HG03280 (cell line): Measurements from ENCODE around the gene ACO2.
"Not testable (repeated sequence)": the region's sequence is repeated elsewhere in the genome, so short reads cannot be mapped to it uniquely, and the experiment has no call there.

Experiments used
- ATAC-seq: cut with Tn5 transposase; IDR thresholded peaks from one replicate; pipeline ENCODE4 v1.9.1; 2021; ENCODE audit warnings: mild to moderate bottlenecking, moderate library complexity; ENCODE audit not compliant: unreplicated experiment

Gene ACO2

DNA sequence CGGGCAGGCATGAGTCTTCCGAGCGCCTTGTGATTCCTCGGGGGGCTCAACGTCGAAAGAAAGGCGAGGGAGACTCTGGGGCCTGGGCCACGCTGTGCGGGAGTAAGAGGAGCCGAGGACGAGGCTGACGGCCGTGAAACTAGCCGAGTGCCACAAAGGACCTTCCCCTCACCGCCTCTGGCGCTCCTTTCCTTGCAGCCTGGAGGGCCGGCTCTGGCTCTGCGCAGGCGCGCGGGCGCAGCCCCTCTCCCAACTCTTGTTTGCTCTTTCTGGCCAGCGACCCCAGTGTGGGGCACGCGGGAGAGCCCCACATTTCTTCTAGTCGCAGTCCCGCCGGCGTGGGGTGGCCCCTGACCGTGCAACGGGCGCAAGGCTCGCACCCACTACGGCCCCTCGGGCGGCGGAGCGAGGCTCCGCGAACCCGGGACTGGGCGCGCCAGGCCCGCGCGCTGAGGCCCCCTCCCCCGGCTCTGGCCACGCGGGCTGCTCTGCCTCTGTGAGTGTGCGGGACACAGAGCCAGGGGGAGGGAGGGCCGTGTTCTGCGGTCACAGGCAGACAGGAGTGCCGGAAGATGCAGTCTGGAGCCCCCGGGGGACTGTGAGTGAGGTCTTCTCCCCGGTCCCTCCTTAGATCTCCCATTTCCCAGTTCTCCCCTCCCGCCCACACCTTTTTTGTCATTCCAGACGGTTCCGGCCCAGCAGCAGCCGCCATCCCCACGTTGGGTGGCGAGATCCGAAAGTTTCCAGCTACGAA, 21.3 kb upstream of the ACO2 start:
- ATAC-seq: no peak

DNA sequence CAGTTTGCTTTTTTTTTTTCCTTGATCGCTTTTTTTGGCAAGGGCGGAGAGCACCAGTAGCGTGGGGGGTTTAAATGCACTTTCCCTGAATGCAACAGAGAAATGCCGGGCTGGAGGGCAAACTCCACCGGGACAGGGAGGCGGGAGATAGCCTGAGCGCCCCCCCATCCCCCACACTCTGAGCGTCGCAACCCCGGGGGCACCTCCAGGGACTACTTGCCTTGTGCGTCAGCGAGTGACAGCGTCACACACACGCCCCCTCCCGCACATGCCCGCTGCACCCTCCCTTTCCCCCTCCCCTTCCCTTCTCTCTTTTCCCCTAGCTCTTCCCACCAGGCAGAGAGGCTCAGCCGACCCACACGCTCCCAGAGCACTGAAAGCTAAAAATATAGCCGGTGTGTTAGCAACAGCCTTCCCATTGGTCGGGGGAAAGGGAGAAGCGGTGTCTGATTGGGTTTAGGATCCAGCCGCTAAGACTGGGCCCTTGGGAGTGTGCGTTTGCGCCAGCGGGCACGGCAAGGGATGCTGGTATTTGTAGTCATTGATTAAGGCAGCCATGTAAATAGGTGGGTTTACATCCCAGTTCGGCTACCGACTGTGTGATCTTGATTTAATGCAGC, 20.6 kb upstream of the ACO2 start:
- peak; percentile 49 for ATAC-seq

DNA sequence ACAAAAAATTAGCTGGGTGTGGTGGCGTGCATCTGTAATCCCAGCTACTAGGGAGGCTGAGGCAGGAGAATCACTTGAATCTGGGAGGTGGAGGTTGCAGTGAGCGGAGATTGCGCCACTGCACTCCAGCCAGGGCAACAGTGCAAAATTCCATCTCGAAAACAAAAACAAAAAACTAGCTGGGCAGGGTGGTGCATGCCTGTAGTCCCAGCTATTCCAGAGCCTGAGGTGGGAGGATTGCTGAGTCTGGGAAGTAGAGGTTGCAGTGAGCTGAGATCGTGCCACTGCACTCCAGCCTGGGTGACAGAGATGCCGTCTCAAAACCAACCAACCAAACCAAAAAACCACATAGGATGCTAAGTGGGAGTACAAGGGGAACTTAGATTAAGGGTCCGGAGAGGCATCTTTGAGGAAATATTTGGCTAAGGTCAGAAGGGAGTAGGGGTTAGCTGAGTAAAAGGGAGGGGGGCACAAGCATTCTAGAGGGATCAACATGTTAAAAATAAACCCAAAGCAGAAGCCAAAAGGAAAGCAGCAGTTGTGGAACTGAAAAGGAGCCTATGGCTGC, 10.7 kb upstream of the ACO2 start:
- no peak for ATAC-seq

DNA sequence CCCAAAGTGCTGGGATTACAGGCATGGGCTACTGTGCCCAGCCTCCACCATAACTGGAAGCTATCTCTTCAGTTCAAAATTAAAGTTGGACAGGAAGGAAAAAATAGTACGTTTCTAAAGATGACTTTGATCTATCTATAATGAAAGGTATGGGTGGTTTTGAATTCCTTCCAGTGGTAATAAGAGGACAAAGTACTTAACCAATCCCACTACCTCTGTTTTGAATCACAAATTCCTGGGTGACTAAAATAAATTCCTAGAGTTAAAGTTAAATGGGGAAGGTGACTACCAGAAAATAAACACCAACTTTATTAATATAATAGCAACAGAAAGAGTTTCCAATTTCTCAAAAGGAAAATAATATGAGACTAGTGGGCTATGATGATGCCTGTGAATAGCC, 9.5 kb upstream of the ACO2 start:
- ATAC-seq: no peak

DNA sequence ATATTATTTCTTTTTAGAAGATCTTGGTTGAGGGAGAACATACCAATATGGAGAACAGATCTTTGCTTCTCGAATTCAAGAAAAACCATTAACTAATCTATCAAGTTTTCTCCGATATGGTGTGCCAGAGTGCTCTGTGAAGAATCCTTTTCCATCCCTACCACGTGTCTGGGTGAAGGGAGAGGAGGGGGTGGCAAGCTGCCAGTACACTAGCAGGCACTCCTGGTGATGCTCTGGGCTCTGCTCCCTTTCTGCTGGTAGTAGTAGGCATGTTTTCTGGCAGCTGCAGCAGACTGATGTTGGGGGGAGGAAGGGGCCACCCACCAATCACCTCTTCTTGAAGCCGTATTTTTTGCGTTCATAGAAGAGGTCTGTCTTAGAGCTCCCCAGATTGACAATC, 8.8 kb upstream of the ACO2 start:
- not testable (repeated sequence) for ATAC-seq

DNA sequence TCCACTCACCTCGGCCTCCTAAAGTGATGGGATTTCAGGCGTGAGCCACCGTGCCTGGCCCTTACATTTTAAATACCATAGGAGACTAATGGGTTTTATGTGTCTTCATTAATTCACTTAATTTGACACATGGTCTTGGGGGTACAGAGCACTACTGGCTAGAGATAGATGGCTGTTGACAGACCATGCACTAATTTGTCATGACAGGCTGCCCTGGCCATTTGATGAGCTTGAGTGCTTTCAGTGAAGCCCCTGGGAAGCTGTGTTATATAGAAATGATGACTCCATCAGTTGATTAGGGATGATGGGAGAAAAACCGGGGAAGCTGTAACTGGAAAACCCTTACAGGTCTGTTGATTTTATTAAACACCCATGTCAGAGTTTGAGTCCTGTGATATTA, 7.0 kb upstream of the ACO2 start:
- no peak for ATAC-seq

DNA sequence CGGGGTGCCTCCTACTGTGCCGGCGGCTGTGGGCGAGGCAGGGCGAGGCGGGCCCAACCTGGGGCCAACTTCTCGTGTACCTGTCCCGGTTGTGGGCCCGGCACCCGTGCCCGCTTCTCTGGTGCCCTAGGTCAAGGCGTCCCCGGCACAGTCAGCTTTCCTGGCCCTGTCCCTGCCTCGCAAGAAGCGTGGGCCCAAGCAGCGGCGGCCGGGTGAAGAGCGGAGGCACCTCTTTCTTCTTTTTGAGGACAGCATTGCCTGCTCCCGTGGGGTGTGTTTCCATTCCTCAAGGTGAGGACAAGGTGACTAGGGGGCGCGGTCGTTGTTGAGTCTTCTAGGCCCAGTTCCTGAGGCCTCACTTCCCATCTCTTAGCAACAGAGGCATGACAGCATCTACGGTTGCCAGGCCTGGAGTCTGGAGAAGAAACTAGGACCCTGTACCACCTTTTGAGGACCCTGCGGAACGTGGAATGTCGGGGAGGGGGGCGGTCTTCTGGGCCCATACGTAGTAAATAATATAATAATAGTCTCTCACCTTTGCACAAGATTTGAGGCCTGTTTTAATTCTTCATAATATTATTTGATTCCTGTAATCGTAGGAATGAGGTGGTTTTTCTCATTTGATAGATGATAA, 418 bp downstream of the ACO2 start:
- ATAC-seq: peak; percentile 4

DNA sequence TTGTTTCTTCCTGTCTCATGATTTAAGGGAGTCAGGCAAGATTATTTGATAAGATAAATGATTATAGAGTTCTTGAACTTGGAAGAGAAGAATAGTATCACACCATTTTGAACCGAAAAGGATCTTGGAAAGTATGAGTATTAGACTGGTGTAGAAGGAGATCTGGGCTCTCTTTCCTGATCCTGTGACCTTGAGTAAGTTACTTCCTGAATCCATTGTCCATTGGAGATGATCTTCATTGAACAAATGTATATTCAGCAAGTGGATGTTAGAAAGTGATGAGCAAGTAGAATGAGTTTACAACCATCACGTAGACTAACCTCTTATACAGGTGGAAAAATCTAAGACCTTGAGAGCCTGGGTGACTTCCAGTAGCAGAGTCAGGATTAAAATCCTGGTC, 2.0 kb downstream of the ACO2 start:
- ATAC-seq: no peak

DNA sequence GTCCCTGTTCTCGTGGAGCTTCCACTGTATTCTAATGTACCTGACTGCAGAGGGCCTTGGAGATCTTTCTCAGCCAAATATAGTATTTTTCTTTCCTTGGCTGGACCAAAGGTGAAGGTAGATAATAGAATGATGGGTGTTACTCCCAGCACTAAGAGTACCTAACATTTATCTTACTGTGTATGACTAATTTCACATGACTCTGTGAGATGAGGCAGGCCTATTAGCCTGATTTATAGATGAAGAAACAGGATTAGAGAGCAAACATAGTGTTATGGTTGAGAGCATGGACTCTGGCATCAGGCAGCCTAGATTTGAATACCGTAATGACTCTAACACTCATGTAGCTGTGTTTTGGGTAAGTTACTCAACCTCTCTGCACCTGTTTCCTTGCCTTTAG, 2.7 kb downstream of the ACO2 start:
- no peak for ATAC-seq

DNA sequence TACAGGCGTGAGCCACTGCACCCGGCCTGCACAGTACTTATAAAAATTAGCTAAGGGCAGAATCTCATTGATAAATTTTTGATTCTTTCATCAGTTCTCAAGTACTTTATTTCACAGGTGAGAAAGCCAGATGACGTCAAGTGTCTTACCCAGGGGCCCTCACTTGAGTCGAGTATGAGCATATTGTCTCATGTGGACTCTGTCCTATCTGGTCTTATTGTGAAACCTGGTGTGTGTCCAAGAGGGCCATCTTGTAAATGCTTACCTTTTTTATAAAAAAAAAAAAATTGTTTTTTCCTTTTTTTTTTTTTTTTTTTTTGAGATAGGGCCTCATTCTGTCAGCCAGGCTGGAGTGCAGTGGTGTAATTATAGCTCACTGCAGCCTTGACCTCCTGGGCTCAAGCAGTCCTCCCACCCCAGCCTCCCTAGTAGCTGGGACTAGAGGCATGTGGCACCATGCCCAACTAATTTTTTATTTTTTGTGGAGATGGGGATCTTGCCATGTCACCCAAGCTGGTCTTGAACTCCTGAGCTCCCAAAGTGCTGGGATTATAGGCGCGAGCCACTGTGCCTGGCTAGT, 6.0 kb downstream of the ACO2 start:
- no peak for ATAC-seq

DNA sequence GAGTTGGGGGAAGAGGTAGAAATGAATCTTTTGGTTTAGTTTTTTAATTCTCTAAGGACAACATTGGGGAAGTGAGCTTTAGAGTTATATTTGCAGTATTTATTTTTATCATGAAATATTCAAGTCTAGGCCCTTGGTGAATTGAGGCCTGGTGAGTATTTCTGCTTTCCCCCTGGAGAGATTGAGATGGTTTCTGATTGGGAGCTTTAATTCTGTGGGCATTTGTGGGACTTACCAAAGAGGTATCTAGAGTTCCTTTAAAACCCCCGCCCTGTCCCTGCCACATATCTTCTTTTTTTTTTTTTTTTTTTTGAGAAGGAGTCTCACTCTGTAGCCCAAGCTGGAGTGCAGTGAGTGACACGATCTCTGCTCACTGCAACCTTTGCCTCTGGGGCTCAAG, 9.6 kb downstream of the ACO2 start:
- no peak for ATAC-seq

DNA sequence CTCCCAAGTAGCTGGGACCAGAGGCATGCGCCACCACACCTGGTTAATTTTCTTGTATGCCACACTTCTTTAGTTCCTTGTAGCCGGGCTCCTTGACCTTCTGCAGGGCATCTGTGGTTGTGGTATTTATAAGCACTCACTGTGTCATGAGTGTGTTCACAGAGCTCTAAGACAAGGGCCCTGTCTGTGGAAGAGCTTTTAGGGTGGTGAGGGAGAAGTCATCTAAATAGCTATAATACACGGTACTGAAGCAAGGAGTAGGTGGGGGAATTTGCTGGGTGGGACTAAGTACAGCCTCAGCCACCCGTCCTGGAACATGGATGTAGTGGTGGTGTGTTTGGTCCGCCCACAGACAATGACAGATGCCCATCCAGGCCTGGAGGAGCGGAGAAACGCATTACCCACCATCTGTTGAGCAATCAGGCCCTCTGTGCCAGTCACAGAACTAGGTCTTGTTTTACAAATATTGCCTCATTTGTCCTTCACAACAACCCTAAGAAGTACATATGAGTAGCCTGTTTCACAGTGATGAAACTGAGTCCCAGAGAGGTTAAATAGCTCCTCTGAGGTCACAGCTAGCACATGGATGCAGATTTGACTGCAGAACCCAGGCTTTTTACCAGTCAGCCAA, 10.1 kb downstream of the ACO2 start:
- no peak for ATAC-seq

DNA sequence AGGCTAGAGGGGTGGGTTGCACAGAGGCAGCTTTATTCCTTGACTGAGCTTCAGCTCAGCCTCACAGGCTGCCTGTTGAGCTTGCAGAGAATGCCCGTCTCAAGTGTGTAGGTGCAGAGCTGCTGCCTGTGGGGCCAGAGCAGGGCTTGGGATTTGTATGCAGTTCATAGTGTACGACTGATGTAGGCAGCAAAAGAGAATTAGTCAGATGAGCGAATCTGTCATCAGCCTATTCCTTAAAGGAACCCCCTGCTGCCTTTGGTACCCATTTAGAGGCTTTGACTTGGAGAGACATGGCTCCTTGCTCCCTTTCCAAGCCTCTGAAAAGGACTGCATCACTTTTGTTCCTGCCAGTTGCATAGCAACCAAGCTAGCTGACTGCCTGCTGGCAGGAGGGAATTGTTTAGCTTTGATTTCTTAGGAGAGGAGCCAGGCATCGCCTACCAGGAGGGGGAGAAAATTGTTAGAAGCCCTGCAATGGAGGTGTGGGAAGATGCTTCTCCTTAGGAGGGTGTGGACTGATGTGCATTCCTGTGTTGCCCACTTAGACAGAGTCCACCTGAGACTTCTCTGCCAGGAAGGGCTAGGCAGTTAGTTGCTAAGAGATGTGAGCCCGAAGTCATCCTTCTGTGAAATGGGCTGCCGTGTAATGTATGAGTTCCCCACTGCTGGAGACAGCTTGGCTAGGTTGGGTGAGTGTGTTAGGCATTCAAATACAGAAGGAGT, 10.9 kb downstream of the ACO2 start:
- ATAC-seq: no peak

DNA sequence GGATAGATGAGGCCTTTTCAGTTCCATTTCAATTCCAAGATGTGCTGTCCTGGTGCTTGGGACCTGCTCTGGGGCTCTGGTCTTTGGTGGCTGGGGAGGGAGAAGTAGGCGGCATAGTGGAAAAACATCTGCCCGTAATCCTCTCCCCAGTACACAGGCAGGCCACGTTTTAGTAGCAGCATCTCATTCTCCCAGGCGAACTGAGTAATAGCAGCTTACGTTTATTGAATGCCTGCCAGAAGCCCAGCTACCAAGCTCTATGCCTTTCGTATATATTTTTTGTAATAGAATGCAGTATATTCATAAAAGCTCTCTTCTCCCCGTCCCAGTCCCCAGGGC, 11.4 kb downstream of the ACO2 start:
- no peak for ATAC-seq

DNA sequence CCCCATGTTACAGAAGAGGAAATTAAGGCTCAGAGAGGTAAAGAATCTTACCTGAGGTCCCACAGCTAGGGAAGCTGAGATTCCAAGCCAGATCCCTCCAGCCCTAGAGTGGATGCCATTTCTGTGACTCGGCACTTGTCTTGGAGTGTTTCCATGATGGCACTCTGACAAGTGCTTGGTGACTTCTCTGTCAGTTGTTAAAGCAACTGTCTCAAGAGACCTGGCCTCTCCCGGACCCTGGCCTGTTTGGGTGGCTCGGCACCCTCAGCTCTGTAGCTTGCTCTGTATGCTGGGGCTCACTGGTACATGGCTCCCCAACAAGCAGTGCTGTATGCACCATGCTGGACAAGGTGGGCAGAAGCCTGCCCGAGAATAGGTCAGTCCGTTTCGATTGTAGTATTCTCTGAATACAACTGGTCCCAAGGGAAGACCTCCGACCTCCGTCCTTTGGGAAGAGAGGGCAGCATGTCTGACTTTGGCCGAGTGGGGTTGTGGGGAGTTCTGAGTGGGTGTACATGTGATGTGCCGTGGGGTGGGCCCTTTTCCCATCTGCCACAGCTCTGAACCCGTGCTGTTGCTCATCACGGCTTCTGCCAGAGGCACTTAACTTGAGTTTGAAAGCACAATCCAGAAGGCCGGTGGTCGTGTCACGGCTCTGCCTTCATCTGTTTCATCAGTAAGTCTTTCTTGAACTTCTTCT, 12.4 kb downstream of the ACO2 start:
- ATAC-seq: no peak

DNA sequence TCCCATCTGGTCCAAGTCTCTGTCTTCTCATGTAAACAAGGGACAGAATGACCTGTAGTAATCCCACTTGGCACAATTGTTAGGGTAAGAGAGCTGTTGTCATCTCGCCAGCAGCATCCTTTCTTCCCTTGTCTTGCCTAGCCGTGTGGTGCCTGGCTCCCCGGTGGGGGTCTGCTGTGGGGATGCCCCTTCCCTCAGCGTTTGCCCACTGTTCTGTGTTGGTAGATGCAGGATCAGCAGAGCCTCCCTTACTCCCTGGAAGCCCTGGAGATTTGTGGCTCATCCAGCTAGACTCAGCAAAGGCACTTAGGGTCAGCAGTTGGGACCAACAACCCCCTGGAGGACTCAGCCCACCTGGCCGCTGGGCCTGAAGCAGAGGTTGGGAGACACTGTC, 13.0 kb downstream of the ACO2 start:
- ATAC-seq: no peak

DNA sequence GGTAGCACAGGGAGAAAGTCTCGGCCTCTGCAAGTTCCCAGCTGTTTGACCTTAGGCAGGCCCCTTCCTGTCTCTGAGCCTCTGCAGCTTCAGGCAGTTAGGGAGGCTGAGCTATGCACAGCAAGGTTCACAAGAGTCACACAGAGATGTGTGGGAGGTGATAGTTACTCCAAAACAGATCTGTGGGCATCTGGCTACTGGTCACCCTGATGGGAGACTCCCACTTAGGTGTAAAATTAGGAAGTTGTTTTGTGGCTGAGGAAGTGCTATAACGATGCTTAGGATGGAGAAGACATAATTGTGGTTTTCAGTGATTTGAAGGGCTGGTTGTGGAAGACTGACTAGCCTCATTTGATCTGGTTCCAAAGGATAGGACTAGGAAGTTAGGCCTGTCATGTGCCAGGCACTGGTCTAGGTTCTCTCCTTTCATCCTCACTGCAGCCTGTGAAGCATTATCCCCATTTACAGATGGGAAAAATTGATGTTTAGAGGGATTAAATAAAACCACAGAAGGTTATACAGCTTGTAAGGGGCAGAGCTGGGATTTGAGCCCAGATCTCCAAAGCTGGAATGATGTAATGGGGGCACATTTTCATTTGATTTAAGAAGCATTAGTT, 13.5 kb downstream of the ACO2 start:
- no peak for ATAC-seq

DNA sequence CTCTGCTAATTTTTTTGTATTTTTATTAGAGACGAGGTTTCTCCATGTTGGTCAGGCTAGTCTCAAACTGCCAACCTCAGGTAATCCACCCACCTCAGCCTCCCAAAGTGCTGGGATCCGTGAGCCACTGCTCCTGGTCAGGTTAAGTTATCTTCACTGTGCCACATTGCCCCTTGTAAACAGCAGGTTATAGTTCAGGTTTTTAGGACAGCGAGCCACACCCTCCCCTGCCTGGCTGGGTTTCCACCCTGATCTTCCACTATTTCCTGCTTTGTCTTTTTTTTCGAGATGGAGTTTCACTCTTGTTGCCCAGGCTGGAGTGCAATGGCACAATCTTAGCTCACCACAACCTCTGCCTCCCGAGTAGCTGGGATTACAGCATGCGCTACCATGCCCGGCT, 16.1 kb downstream of the ACO2 start:
- no peak for ATAC-seq

DNA sequence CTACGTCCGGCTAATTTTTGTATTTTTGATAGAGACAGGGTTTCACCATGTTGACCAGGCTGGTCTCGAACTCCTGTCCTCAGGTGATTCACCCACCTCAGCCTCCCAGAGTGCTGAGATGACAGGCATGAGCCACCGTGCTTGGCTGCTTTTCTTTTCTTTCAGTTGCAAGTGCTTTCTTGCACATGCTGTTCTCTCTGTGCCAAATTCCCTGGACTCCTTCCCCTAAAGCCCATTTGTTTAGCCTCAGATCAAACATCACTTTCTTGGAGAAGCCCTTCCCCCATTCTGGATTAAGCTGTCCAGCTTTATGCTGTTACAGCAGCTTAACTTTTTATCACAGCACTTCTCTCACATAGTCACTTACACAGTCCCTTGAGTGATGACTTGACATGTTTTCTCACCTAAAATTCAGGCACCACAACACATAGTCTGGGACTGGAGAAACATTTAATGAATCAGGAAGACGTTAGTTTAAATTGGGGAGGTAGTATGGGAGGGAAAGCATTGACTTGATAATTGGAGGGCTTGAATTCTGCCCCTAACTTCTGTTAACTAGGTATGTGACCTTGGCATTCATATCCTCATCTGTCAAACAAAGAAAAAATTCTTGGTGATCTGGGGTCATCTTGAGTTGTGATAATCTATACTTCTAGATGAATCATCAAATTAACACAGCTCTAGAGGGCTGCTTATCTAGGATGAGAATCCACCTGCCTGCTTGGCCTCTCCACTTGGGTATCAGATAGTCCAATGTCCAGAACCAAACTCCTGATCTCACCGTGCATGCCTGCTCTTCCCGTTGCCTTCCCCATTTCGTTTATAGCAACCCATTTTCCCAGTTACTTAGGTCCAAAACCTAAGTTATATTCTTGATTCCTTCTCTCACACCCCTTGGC, 18.4 kb downstream of the ACO2 start:
- no peak for ATAC-seq
